ENCODE results near the gene MATR3. TPM values are rescaled to one million over a fixed set of nuclear protein-coding genes. Genes with fewer than 3 reads are reported as not detected.

Gene MATR3
- polyA plus RNA-seq, 1 donor (not counting 4 experiments of a cell fraction or from before 2014, with no cell fraction given), result 122 TPM

DNA sequence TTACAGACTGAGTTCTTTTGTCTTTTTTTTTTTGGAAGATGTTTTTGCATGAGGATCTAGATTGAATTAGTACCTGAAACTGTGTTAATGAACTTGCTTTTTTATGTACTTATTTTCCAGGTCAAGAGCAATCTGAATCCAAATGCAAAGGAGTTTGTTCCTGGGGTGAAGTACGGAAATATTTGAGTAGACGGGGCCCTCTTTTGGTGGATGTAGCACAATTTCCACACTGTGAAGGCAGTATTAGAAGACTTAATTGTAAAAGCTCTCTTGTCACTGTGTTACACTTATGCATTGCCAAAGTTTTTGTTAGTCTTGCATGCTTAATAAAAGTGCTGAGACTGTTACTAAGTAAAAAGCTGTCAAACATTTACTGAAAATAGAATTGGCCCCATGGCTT, 75.1 kb downstream of the MATR3 start:
- Histone ChIP-seq H3K4me3 (ENCODE audit: control insufficient read depth in 2 of 3, extremely low read depth in 1 of 3, insufficient read depth in 2 of 3, low read depth in 1 of 3, low read length in 3 of 3) (no peak overlapping the region), H3K9me3 (ENCODE audit: control insufficient read depth, low read depth, low read length) (no peaks in the 10 kb centered on the region), H3K4me1 (ENCODE audit: control insufficient read depth, extremely low read depth, insufficient read depth, low read length) (no peaks in the 10 kb centered on the region), H3K27me3 (ENCODE audit: control insufficient read depth, extremely low read depth, insufficient read depth, low read length) (no peaks in the 10 kb centered on the region), H2AFZ (ENCODE audit: control insufficient read depth, low read length) (no peak overlapping the region), H4K20me1 (ENCODE audit: control insufficient read depth, extremely low read depth, insufficient read depth, low read length) (no peaks in the 10 kb centered on the region), H3K36me3 (ENCODE audit: control insufficient read depth in 2 of 2, extremely low read depth in 1 of 2, insufficient read depth in 2 of 2, low read length in 2 of 2) (peaks cover 19 to 23% of the 10 kb centered on the region in 2 experiments), H3K9me1 (ENCODE audit: control insufficient read depth, extremely low read depth, insufficient read depth, low read length) (no peaks in the 10 kb centered on the region), H3K9ac (ENCODE audit: control insufficient read depth, extremely low read depth, insufficient read depth, low read length) (no peak overlapping the region), H3K79me2 (ENCODE audit: control insufficient read depth, insufficient read depth, low read length) (no peaks in the 10 kb centered on the region), H3K4me2 (ENCODE audit: control insufficient read depth, extremely low read depth, insufficient read depth, low read depth, low read length) (no peak overlapping the region), H3K27ac (ENCODE audit: control insufficient read depth, insufficient read depth, low read length) (no peak overlapping the region)
- dilution Hi-C loops (cut with MboI; ENCODE audit: extremely low pct_ligation_motif_present, low sequenced_read_pairs), result no loop called here
- DNase-seq (ENCODE audit: low read depth, low spot score) (no peak), FAIRE-seq (no peak)
- TF ChIP-seq, protein P1, sequence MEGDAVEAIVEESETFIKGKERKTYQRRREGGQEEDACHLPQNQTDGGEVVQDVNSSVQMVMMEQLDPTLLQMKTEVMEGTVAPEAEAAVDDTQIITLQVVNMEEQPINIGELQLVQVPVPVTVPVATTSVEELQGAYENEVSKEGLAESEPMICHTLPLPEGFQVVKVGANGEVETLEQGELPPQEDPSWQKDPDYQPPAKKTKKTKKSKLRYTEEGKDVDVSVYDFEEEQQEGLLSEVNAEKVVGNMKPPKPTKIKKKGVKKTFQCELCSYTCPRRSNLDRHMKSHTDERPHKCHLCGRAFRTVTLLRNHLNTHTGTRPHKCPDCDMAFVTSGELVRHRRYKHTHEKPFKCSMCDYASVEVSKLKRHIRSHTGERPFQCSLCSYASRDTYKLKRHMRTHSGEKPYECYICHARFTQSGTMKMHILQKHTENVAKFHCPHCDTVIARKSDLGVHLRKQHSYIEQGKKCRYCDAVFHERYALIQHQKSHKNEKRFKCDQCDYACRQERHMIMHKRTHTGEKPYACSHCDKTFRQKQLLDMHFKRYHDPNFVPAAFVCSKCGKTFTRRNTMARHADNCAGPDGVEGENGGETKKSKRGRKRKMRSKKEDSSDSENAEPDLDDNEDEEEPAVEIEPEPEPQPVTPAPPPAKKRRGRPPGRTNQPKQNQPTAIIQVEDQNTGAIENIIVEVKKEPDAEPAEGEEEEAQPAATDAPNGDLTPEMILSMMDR (optimal IDR thresholded peaks at IDR 0.05 in 1 of 3, IDR thresholded peaks at IDR 0.05 in 1 of 3, conservative IDR thresholded peaks at IDR 0.05 in 1 of 3; ENCODE audit: extremely low read depth in 1 of 3, insufficient read depth in 2 of 3, low read length in 3 of 3), result no peak
- no peak for TF ChIP-seq EZH2 (IDR thresholded peaks at IDR 0.05; ENCODE audit: low read length)

DNA sequence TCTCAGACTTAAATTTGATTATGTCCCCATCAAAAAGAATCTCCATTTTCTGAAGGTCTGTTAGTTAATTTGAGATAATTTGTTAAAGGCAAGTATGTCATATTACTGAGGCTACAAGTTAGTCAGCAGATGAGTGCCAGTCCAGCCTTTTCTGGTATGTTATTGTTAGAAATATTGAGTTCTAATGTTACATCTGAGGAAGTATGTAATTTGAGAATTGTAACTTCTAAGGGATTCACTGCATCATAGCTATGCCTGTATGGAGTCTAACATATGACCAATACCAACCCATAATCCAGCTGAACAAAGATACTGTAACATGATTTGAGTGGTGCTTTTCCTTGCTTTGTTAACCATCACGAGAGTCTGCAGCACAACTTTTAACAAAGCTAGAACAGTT, 75.6 kb downstream of the MATR3 start:
- no peak overlapping the region for H3K27ac ChIP-seq (ENCODE audit: control insufficient read depth, insufficient read depth, low read length)
- TF ChIP-seq EZH2 (IDR thresholded peaks at IDR 0.05; ENCODE audit: low read length), result no peak
- TF ChIP-seq, protein P1 (optimal IDR thresholded peaks at IDR 0.05 in 1 of 3, IDR thresholded peaks at IDR 0.05 in 1 of 3, conservative IDR thresholded peaks at IDR 0.05 in 1 of 3; ENCODE audit: extremely low read depth in 1 of 3, insufficient read depth in 2 of 3, low read length in 3 of 3), result no peak
- H3K4me2 ChIP-seq (ENCODE audit: control insufficient read depth, extremely low read depth, insufficient read depth, low read depth, low read length), result no peak overlapping the region
- H4K20me1 ChIP-seq (ENCODE audit: control insufficient read depth, extremely low read depth, insufficient read depth, low read length), result no peaks in the 10 kb centered on the region
- H3K36me3 ChIP-seq (ENCODE audit: control insufficient read depth in 2 of 2, extremely low read depth in 1 of 2, insufficient read depth in 2 of 2, low read length in 2 of 2), result peaks cover 19 to 23% of the 10 kb centered on the region in 2 experiments
- H3K9me1 ChIP-seq (ENCODE audit: control insufficient read depth, extremely low read depth, insufficient read depth, low read length), result no peaks in the 10 kb centered on the region
- H3K27me3 ChIP-seq (ENCODE audit: control insufficient read depth, extremely low read depth, insufficient read depth, low read length), result no peaks in the 10 kb centered on the region
- no peak overlapping the region for H2AFZ ChIP-seq (ENCODE audit: control insufficient read depth, low read length)
- H3K9ac ChIP-seq (ENCODE audit: control insufficient read depth, extremely low read depth, insufficient read depth, low read length), result no peak overlapping the region
- DNase-seq (ENCODE audit: low read depth, low spot score), result no peak
- dilution Hi-C loops (cut with MboI; ENCODE audit: extremely low pct_ligation_motif_present, low sequenced_read_pairs), result no loop called here
- H3K4me1 ChIP-seq (ENCODE audit: control insufficient read depth, extremely low read depth, insufficient read depth, low read length), result no peaks in the 10 kb centered on the region
- H3K79me2 ChIP-seq (ENCODE audit: control insufficient read depth, insufficient read depth, low read length), result no peaks in the 10 kb centered on the region
- H3K9me3 ChIP-seq (ENCODE audit: control insufficient read depth, low read depth, low read length), result no peaks in the 10 kb centered on the region
- H3K4me3 ChIP-seq (ENCODE audit: control insufficient read depth in 2 of 3, extremely low read depth in 1 of 3, insufficient read depth in 2 of 3, low read depth in 1 of 3, low read length in 3 of 3), result no peak overlapping the region
- no peak for FAIRE-seq
